ENCODE data around the gene ARAP1.

Gene ARAP1

DNA sequence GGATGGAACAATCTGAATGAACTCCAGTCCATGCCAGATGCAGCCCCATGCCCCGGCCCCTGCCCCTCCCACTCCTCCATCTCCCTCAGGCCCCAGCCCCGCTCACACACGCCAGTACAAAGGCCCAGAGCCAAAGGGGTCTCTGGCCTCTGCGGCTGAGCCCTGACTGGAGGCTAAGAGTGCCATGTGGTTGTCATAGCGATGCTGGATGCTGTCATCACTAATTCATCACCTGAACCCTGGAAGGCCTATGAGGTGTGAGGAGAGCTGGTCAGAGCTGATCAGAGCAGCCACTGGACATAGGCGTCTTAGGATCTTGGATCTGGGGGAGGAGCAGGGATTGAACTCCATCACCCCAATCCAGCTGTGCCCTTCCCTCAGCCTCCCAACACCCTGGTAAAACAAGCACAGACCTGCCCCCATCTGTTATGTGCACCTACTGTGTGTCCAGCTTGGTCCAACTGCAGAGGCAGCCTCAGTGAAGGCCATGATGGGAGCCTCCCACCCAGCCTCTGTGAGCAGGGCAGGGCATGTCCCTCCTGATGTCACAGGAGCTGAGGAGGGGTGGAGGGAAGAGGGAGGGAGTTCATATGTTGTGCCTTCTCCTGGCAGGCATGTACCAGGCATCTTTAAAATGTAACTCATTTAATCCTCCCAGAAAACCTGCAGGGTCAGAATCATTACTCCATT, 94.7 kb downstream of the ARAP1 start:
- no peak for DNase-seq (ENCODE audit: low read depth)

DNA sequence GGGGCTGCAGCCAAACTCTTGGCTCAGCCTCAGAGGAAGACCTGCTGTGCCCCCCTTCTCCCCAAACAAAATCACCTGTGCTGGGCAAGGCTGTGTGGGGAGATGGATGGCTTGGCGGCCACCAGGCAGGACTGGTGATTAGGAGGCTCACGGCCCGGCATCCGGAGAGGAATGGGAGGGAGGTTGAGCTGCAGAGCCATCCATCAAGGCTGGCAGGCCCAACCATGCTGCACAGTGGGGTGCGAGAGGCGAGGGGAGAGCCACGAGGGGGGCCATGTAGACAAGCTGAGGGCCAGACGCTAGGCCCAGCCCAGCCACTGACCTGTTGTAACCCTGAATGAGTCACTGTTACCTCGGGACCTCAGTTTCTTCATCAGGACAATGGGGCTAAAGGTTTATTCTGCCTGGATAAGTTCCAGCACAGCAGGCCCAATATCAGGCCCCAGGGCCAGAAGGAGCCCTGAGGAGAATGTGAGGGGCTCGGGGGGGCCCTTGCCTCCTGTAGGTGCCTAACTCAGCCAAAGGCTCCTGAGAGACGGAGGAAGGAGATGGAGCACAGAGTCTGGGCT, 96.2 kb downstream of the ARAP1 start:
- no peak for DNase-seq (ENCODE audit: low read depth)

DNA sequence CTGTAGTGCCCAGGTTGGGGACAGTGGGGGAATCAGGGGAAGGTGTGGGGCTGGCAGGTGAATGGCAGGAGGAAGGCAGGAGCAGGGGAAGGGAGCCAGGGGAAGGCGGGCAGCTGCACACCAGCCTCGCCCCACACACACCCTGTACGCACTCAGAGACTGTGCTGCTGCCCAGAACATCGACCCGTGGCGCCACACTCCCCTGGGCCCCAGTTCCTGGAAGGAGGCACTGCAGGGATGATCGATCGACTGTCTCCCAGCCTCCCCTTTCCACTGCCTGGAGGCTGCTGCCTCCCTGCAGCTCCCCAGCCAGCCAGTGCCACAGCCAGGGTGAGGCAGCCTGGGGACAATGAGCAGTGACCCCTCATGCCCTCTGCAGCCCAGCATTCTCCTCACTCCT, 97.2 kb downstream of the ARAP1 start:
- no peak for DNase-seq (ENCODE audit: low read depth)

DNA sequence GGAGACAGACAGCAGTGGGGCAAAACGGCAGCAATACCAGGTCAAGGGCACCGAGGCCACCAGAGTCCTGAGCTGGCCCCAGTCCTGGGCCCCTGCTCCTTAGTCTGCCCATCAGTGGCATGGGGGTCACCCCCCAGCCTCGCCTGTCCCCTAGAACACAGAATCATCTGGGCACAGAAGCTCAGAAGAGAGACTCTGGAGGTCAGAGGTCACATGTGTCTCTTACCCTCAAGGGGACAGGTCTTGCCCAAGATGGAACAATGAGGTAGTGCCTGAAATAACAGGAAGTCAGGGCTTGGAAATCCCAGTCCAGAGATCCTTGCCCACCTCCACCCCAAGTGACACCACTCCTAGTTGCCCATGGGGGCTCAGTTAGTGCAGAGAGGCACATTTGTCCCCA, 98.6 kb downstream of the ARAP1 start:
- no peak for DNase-seq (ENCODE audit: low read depth)

DNA sequence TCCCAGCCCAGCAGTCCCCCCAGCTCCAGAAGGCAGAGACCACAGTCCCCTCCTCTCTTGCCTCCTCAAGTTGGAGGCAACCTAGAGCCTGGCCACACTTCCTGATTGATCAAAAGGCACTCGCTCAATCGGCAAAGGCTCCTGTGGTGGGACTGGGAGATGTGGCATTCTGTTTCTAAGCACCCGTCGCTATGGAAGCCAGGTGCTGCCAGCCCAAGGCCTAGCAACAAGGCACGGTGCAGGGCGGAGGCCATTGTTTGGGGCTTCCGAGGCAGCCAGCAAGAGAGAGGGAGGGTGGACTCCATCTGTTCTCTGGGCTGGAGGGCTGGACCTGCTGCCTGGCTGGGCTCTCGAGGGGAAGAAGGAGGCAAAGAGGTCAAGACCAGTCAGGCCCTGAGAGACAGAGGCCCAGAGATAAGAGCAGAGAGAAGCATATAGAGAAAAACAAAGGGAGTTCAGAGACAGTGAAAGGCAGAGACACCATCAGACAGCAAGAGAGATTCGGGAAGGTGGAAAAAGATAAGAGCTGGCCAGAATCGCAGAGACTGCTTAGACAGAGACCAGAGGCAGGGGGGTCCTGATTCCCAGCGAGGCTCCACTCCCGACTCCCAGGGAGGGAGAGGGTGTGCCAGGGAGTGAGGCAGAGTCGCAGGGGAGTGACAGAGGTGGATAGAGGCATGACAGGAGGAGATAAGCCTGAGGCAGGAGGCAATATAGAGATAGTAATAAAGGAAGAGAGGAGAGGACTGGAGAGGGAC, 99.2 kb downstream of the ARAP1 start:
- DNase-seq (ENCODE audit: low read depth): no peak

DNA sequence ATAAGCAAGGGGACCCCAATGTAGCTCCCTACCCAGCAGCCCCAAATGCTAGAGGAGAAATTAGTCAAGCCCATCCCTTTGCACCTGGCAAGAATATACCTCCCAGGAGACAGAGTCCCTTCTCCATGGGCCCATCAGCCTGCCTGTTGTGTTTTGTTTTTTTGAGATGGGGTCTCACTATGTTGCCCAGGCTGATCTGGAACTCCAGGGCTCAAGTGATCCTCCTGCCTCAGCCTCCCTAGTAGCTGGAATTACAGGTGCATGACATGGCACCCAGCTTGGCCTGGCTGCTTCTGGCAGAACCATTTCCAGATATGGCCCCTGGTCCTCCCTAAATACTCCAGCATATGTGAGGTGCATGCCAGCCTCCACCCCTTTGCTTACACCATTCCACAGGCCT, 100.1 kb downstream of the ARAP1 start:
- no peak for DNase-seq (ENCODE audit: low read depth)

DNA sequence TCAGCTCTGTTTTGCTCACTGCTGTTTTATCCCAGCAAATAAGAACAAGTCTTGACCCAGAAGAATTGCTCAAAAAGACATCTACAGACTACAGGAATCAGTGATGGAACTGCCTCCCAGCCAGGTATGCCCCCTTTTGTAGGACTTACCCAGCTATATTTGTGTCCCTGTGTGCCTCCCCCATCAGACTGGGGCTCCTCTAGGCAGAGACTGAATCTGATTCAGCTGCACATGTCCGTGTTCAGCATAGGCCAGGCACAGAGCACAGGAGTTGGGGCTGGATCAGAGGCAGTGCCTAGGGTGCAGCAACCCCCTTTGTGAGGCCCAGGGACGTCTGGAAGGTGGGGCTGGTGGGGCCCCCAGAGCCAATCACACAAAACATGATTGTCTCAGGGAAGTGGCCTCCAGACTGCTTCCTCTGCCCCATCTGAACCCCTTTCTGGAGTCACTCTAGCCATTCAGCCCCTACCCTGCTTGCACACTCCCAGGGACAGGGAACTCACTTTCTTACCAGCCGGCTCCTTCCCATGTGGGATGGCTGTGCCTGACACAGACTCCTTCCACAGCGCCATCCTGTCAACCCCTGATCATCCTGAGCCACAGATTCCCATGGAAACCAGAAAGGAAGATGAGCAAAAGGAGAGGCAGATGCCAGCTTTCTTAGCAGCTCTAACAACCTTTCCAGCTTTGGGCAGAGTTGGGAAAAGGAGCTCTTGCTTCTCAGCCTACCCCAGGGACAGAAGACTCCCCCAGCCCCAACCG, 102.8 kb downstream of the ARAP1 start:
- DNase-seq (ENCODE audit: low read depth): no peak

DNA sequence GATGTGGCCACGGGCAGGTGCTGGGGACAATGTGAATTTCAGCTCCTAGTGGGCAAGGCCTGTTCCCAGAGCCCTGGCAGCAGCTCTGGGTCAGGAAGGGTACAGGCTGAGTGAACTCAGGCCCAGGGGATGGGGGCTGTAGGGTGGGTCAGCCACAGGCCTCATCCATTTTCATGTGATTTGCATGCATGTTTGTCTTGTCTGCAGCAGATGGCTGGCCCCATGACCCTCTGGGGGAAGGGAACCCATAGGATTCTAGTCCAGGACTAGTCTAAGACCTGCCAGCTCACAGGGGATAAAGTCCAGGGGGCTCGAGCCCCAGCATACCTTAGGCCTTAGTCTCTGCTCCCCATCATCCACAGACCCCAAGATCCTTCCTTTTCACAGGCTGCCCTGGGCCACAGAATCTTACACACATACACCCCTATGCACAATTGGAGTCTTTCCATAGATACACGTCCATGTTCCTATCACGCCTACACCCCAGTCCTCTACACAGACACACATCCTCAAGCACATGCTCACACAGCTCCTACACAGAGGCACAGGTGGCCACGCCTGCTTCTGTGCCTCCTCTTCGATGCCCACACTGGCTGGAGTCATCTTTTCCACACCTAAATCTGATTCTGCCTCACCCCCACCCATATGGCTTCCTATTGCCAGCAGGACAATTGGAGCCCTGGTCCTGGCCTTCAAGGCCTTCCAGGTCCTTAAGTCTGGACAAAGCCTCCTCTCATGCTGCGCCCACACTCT, 103.6 kb downstream of the ARAP1 start:
- no peak for DNase-seq (ENCODE audit: low read depth)

DNA sequence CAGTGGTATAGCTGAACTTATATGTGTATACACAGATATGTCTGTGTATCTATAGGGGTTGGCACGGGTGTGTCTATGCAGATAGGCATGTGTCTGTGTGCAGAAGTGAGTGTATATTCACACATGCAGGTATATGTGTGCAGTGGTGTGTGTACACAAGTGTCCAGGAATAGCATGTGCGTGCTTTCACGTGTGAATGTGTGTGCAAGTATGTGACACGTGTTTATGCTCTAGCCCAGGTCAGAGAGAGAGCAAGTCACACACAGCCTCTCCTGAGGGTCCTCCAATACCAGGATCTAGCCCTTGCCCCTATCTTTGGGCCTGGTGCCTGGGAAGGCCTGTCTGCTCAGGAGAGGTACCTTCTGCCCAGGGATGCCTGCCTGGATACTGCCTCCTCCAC, 104.3 kb downstream of the ARAP1 start:
- DNase-seq (ENCODE audit: low read depth): no peak

DNA sequence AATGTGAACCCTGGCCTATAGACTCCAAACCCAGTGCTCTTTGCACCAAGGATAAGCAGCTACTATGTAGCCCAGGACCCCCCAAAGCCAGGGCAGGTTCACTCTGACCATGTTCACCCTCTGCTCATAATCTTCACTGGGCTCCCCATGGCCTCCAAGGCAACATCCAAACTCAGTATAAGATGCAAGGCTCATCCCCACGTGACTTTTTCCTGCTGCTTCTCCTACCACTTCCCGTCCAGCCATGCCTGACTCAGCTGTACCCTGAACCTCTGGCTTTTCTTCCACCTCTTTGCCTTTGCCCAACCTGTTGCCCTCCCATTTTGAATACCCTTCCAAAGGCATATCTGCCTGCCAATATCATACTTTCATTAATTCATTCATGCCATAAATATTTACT, 105.7 kb downstream of the ARAP1 start:
- no peak for DNase-seq (ENCODE audit: low read depth)

DNA sequence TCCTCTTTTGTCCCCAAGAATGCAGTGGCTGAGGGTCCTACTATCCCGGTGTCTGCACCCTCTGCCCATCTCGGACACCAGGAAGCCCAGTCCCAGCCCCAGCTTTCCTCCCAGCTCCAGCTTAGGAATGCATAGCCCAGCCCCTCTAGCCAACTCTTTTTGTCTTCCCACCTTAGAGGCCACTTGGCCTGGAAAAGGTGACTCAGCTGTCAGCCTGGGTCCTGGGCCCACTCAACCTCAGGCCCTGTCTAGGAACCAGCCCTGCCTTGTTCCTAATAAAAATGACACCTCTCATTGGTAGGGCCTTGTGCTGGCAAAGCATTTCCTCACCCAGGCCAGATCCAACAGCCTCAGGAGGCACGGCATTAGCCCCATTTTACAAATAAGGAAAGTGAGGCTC, 106.2 kb downstream of the ARAP1 start:
- DNase-seq (ENCODE audit: low read depth): no peak

DNA sequence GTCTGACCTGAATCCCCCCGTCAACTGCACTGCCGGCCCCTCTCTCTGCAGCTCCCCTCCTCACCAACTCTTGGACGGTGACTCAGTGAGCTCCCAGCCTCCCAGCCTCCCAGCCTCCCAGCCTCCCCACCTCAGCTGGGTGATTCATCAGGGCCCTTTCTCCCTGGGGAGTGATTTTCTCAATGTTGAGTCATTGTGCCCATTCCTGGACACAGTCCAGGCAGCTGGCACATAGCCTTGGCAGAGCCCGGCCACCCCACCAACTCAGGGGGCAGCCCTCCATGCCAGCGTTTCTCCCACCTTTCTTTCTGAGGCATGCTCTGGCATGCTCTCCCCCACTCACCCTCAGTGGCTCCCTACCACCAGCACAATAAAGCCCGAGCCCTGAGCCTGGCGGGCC, 108.7 kb downstream of the ARAP1 start:
- DNase-seq (ENCODE audit: low read depth): no peak

DNA sequence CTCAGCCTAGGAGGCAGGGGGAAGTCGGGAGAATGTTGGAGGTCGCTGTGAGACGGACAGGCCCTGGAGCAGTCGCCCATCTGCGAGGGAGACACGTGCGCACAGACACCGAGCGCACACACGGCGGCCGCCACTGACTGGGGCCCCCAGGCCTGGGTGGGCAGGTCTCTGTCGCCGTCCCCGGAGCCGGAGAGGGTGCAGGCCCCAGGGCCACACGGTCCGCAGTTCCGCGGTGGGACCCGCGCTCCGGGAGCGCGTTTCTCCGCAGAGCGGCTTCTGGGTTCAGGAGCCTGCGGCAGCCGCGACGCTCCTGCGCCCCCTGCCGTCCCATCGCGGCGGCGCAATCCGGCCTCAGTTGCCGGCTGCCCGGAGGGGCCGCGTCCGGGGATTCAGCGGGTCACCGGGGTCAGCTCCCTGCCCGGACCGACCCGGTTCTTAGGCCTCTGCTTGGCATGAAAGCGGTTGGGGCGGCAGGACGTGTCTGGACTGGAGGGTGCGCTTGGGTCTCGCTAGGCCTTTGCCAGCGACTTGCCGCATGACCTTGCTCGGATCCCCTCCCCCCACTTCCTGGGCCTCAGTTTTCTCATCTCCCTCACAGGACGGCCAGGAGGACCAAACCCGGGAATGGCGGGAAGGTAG, 109.2 kb downstream of the ARAP1 start:
- peak; percentile 46 for DNase-seq (ENCODE audit: low read depth)

DNA sequence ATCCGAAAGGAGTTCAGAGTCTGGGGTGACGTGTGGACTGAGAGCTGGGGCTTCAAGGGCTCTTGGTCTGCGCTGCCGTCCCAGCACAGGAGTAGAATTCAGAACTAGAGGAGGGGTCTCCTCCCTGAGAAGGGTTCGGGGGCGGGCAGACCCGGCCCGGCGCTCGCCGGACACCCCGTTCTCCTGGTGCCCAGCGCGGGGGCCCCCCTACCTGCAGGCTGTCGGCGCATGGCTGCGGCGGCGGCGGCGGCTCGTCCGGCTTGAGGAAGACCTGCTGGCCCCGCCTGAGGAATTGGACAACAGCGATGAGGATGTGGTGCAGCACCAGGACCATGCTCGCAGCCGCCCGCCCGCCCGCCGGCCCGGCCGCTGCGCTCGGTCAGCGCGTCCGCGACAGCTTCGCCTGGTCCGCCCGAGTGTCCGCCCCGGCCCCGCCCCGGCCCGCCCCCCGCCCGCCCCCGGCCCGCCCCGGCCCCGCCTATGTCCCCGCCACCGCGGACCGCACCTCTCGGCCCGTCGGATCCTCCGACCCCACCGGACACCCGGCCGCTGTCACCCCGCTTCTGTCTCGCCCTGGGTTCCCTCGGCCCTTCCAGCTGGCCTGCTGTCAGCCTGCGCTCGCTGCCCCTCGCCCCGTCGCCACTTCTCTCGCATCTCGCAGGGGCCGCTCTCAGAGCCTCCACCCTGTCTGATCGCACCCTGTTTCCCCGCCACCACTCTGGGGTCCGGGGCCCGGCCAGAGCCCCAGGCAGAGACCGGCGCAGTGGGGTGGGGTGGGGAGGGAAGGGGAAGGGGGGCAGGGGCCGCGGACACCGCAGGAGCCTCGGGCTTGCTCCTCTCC, 109.9 kb downstream of the ARAP1 start:
- no peak for DNase-seq (ENCODE audit: low read depth)

DNA sequence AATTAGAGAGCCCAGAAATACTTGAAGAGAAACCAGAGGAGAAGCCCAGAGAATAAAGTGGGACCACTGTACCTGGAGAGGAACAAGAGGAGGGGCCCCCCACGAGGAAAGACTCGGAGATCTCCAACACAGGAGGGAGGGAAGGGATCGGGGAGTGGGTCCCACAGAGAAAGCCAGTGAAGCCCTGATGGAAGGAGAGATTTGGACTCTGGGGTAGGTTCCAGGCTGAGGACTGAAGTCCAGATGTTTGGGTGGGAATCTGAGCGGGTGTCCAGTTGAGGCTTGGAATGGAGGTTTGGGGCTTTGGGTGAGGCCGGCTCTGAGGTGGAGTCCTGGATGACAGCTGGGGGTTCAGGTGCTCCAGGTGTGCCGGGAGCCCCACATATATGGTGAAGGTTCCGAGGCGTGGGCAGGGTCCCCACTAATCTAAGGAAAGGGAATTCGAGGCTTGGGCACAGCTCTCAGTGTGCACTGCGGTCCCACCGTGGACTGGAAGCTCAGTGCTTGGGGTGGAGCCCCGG, 110.6 kb downstream of the ARAP1 start:
- DNase-seq (ENCODE audit: low read depth): no peak

DNA sequence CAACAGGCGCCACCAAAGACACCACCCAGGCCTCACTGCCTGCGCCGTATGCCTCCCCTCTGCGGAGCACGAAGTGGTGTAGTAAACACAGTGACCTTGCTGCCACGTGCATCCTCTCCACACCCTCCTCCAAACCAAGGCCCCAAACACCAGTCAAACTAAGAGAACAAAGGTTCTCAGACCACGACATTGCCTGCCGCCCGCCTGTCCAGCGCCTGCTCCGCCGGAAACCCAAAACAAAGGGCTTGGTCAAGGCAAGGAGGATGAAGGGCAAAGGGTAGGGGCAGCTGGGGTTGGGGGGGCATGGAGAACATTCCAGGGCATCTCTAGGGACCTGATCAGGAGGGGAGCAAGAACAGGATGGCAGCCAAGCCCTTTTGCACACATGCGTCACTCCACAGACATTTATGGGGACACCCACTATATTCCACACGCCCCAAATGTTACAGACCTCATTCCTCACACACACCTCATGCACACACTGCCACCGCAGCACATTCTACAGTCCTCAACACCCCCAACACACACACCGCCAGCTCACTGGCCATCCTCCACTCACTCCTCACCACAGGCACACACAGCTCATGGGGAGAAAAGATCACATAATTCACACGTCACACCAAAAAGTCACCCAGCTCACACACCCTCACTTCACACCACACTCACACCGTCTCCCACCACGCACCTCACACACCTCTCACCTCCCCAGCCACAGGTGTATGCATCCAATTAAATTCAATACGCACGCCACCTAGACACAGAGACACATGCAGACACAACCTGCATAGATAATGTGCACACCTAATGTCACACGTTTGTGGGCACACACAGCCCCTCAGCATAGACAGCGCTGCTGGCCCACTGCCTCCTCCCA, 112.5 kb downstream of the ARAP1 start:
- DNase-seq (ENCODE audit: low read depth): no peak

DNA sequence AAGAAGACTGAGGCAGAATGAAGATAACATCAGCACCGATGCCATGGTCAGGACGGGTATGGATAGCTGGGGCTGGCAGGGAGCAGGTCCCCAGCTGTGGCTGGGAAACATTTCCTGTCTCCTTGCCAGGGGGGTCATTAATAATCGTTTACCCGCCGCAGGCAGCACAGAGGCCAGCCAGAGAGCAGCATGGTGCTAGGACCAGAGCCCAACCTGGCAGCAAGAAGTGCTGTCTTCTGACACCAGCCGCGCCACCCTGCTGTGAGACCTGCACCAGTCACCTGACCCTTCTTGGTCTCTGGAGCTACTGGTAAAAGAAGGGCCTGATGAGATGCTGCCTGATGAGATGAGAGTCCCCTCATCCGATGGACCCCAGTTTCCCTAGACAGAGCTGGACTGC, 114.3 kb downstream of the ARAP1 start:
- DNase-seq (ENCODE audit: low read depth): no peak

DNA sequence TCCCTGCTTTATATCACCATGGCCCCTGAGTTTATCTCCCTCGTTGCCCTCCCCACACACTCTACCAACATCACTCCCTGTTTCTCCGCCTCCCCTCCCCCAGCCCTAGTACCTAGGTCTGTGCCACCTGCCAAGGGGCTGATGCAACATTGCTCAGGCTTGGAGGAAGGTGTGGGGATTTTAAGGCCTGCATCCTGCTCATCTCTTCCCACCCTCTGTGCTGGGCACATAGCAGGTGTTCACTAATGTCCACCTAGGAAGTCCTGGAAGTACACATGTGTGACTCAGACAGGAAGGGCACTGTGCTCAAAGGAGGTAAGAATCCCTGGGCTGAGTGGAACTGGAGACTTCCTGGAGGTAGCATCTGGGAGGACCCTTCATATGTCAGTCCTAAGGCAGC, 115.0 kb downstream of the ARAP1 start:
- no peak for DNase-seq (ENCODE audit: low read depth)

DNA sequence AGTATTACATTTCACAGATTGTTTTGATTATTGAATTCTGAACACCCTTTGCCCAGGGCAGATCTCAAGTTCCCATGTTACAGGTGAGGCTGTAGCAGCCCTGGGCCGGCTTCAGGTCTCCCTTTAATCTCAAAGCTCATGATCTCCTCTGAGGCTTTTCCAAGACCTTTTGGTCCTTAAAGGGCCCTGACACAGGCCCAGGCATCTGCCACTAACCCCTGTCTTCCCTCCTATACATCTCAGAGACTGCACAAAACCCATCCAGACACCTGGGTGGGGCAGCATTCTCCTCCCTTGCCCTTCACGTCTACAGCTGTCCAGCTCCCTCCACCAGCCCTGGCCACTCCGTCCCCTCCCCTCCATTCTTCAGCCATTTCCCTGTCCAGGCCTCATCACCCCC, 115.8 kb downstream of the ARAP1 start:
- no peak for DNase-seq (ENCODE audit: low read depth)

Measured in activated T-cell treated with anti-CD3 and anti-CD28 coated beads for 1 hour (primary cell).